Measurements from ENCODE around the gene NPLOC4. TPM values are rescaled to one million over a fixed set of nuclear protein-coding genes. Genes with fewer than 3 reads are reported as not detected.

The NPLOC4 gene
- total RNA-seq, 1 donor from 2014 or later: 93.3 TPM

DNA sequence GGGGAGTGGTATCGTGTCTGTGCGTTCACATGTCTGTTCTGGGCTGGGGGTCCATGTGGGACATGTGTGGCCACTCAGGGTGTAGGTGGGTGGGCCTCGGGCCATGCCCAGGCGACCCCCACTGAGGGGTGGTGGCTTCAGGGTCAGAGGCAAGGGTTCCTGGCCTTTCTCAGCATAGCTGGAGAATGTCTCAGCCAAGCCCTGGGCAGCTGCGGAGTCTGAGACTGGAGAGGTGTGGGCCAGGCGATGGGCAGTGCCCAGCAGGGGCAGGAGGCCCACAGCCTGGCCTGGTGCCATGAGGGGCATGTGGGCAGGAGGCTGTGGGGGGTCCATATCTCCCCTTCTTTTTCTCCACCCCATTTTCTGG lies 107.5 kb downstream of the NPLOC4 start:
- peaks cover 8% of the 10 kb centered on the region for H3K27me3 Mint-ChIP-seq (ENCODE audit: low read depth)
- H3K36me3 Mint-ChIP-seq: no peaks in the 10 kb centered on the region
- TF ChIP-seq, protein P1, sequence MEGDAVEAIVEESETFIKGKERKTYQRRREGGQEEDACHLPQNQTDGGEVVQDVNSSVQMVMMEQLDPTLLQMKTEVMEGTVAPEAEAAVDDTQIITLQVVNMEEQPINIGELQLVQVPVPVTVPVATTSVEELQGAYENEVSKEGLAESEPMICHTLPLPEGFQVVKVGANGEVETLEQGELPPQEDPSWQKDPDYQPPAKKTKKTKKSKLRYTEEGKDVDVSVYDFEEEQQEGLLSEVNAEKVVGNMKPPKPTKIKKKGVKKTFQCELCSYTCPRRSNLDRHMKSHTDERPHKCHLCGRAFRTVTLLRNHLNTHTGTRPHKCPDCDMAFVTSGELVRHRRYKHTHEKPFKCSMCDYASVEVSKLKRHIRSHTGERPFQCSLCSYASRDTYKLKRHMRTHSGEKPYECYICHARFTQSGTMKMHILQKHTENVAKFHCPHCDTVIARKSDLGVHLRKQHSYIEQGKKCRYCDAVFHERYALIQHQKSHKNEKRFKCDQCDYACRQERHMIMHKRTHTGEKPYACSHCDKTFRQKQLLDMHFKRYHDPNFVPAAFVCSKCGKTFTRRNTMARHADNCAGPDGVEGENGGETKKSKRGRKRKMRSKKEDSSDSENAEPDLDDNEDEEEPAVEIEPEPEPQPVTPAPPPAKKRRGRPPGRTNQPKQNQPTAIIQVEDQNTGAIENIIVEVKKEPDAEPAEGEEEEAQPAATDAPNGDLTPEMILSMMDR (IDR thresholded peaks at IDR 0.05; ENCODE audit: unreplicated experiment): no peak
- H3K9me3 Mint-ChIP-seq: no peaks in the 10 kb centered on the region
- no peaks in the 10 kb centered on the region for H3K4me1 Mint-ChIP-seq
- no peak for DNase-seq (ENCODE audit: low spot score in 2 of 2, unreplicated experiment in 2 of 2)
- H3K27ac Mint-ChIP-seq: no peak overlapping the region
- no peak overlapping the region for H3K4me3 Mint-ChIP-seq

DNA sequence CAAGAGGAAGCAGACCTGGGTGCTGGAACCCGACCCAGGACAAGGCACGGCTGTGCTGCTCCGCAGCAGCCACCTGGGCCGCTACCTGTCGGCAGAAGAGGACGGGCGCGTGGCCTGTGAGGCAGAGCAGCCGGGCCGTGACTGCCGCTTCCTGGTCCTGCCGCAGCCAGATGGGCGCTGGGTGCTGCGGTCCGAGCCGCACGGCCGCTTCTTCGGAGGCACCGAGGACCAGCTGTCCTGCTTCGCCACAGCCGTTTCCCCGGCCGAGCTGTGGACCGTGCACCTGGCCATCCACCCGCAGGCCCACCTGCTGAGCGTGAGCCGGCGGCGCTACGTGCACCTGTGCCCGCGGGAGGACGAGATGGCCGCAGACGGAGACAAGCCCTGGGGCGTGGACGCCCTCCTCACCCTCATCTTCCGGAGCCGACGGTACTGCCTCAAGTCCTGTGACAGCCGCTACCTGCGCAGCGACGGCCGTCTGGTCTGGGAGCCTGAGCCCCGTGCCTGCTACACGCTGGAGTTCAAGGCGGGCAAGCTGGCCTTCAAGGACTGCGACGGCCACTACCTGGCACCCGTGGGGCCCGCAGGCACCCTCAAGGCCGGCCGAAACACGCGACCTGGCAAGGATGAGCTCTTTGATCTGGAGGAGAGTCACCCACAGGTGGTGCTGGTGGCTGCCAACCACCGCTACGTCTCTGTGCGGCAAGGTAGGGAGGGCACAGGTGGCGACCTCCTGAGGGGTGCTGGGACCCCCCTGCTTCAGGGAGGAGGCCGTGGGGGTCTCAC lies 108.1 kb downstream of the NPLOC4 start:
- H3K36me3 Mint-ChIP-seq: no peaks in the 10 kb centered on the region
- no peak overlapping the region for H3K27ac Mint-ChIP-seq
- H3K27me3 Mint-ChIP-seq (ENCODE audit: low read depth): peaks cover 5% of the 10 kb centered on the region
- no peak overlapping the region for H3K4me3 Mint-ChIP-seq
- TF ChIP-seq, protein P1 (IDR thresholded peaks at IDR 0.05; ENCODE audit: unreplicated experiment): no peak
- DNase-seq (ENCODE audit: low spot score in 2 of 2, unreplicated experiment in 2 of 2): no peak
- H3K4me1 Mint-ChIP-seq: no peaks in the 10 kb centered on the region
- H3K9me3 Mint-ChIP-seq: no peaks in the 10 kb centered on the region

DNA sequence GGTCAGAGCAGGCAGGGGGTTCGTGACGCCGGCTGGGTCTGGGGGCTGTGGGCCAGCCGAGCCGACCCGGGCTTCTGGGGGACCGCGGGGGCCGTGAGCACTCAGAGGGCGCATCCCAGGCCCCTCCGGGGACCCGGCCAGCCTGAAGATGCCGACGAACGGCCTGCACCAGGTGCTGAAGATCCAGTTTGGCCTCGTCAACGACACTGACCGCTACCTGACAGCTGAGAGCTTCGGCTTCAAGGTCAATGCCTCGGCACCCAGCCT lies 108.6 kb downstream of the NPLOC4 start:
- peaks cover 3% of the 10 kb centered on the region for H3K27me3 Mint-ChIP-seq (ENCODE audit: low read depth)
- H3K4me3 Mint-ChIP-seq: no peak overlapping the region
- no peak overlapping the region for H3K27ac Mint-ChIP-seq
- H3K9me3 Mint-ChIP-seq: no peaks in the 10 kb centered on the region
- H3K4me1 Mint-ChIP-seq: peaks cover 1% of the 10 kb centered on the region
- H3K36me3 Mint-ChIP-seq: no peaks in the 10 kb centered on the region
- TF ChIP-seq, protein P1 (IDR thresholded peaks at IDR 0.05; ENCODE audit: unreplicated experiment): no peak
- no peak for DNase-seq (ENCODE audit: low spot score in 2 of 2, unreplicated experiment in 2 of 2)

DNA sequence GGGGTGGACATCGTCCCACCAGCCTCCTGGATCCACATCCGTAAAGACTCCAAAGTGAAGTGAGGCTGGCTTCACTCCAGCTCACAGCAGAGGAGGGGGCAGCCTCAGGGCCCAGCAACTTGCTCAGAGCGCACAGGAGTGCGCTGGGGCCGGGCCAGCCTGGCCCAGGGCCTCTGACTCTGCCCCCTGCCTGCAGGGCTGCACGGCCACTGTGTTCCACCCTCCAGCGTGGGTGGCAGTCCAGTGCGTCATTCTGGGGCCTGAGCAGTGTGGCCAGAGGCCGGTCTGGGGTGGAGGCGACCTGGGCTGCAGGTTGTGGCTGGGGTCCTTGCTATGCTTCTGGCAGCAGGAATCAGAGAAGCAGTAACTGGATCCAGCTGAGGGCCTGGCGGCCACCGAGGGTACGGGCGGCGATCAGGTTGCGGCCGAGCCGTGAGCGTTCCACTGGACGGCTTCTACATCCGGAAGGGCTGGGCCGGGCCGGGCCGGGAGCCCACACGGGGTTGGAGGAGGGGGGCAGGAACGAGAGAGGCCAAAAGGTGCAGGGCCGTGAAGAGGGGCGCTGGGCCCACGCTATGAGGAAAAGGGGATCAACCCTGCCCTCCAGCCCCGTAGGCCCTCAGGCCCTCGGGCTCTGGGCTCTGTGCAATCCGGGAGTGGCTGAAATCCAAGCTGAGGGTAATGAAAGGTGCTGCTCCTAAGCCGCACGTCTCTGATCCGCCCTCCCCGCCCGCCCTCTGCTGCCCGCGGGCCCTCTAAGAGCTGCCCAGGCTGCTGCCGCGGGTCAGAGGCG lies 109.1 kb downstream of the NPLOC4 start, which contains the start of gene FSCN2:
TSS of gene FSCN2 (plus strand) at position 787 of the 793 bp plus-strand sequence. CDS start 155 bp downstream, outside the sequence.
- DNase-seq (ENCODE audit: low spot score in 2 of 2, unreplicated experiment in 2 of 2): no peak
- Mint-ChIP-seq H3K27ac (no peak within 1 kb of the TSS), H3K27me3 (ENCODE audit: low read depth) (no peaks in the 10 kb centered on the region), H3K9me3 (no peaks in the 10 kb centered on the region), H3K36me3 (no peaks in the 10 kb centered on the region), H3K4me1 (peaks cover 4% of the 10 kb centered on the region), H3K4me3 (no peak within 1 kb of the TSS)
- TF ChIP-seq, protein P1 (IDR thresholded peaks at IDR 0.05; ENCODE audit: unreplicated experiment): no peak

DNA sequence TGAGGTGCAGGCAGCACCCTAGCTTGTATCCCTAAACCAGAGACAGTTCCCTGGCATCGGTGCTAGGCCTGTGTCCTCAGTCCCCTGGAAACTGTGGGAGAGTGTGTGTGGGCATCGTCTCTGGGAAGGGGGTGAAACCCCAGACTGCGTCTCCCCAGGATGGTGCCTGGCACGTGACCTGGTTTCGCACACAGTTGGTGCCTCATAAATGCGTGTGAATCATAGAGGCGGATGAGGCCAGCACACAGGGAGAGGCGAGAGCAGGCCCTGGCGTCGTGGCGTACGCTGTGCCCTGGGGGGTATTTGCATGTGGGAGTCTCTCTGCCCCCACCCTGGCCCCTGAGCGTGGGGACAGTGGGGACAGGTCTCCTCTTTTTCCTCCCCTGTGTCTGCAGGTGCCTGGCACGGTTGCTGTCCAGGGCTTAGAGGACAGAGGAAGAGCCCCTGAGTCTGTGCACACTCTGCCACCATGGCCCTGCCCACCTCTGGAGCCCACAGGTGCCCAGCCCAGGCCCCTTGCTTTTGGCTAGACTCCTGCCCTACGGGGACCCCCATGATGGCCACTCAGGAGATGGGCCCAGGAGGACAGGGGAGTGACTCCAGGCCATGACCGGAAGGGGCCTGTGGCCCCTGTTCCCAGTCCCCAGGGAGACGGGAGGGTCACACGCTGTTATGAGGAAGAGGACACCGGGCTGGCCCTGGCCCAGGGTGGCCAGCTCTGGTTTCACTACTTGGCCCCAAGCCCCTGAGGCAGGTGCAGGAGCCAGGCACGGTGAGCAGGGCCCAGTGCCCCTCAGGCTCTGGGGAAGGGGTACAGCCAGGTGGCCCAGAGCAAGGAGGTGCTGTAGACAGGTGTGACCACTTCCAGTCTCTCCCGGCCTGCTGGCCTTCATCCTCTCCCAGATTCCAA lies 110.0 kb downstream of the NPLOC4 start:
- Mint-ChIP-seq H3K27me3 (ENCODE audit: low read depth) (no peaks in the 10 kb centered on the region), H3K36me3 (no peaks in the 10 kb centered on the region), H3K4me3 (no peak overlapping the region), H3K4me1 (peaks cover 5% of the 10 kb centered on the region), H3K9me3 (no peaks in the 10 kb centered on the region), H3K27ac (no peak overlapping the region)
- TF ChIP-seq, protein P1 (IDR thresholded peaks at IDR 0.05; ENCODE audit: unreplicated experiment): no peak
- no peak for DNase-seq (ENCODE audit: low spot score in 2 of 2, unreplicated experiment in 2 of 2)

Data from mesothelial cell of epicardium (in vitro differentiated cells).